UCSD-AML1 (cell line): ENCODE measurements around the gene DGKG.

ENCODE experiments used
- DNase-seq: peaks from one replicate; lab custom pipeline; 2025; ENCODE audit not compliant: unreplicated experiment; lab: John Stamatoyannopoulos, UW

Gene DGKG

GRCh38 chr3:186151077-186151971 lies 210.7 kb downstream of the DGKG start:
- no peak for DNase-seq

GRCh38 chr3:186150041-186150830 lies 211.8 kb downstream of the DGKG start:
- no peak for DNase-seq

- no peak for DNase-seq
Observed at GRCh38 chr3:186149319-186149960, 212.6 kb downstream of the DGKG start.

- DNase-seq = no peak
Observed at GRCh38 chr3:186144257-186144656, 217.8 kb downstream of the DGKG start.

- DNase-seq = no peak
Observed at GRCh38 chr3:186143250-186143649, 218.8 kb downstream of the DGKG start.

GRCh38 chr3:186142393-186142932 lies 219.6 kb downstream of the DGKG start:
- no peak for DNase-seq

- no peak for DNase-seq
Observed at GRCh38 chr3:186141790-186142189, 220.2 kb downstream of the DGKG start.

- DNase-seq = no peak
Observed at GRCh38 chr3:186138272-186138981, 223.6 kb downstream of the DGKG start.

- peak; percentile 72 for DNase-seq
Observed at GRCh38 chr3:186137051-186137685, 224.9 kb downstream of the DGKG start.

- no peak for DNase-seq
Observed at GRCh38 chr3:186133980-186134379, 228.1 kb downstream of the DGKG start.

- DNase-seq = no peak
Observed at GRCh38 chr3:186132487-186132886, 229.5 kb downstream of the DGKG start.

- DNase-seq = no peak
Observed at GRCh38 chr3:186129206-186129605, 232.8 kb downstream of the DGKG start.

- no peak for DNase-seq
Observed at GRCh38 chr3:186128158-186128557, 233.9 kb downstream of the DGKG start.

- DNase-seq = no peak
Observed at GRCh38 chr3:186127463-186127862, 234.6 kb downstream of the DGKG start.

GRCh38 chr3:186125118-186125517 lies 236.9 kb downstream of the DGKG start:
- no peak for DNase-seq

GRCh38 chr3:186124592-186124991 lies 237.4 kb downstream of the DGKG start:
- DNase-seq = no peak

GRCh38 chr3:186123012-186123411 lies 239.0 kb downstream of the DGKG start:
- DNase-seq = no peak

- no peak for DNase-seq
Observed at GRCh38 chr3:186121968-186122367, 240.1 kb downstream of the DGKG start.

- no peak for DNase-seq
Observed at GRCh38 chr3:186121278-186121677, 240.8 kb downstream of the DGKG start.

GRCh38 chr3:186119499-186119898 lies 242.5 kb downstream of the DGKG start:
- no peak for DNase-seq
